Immature natural killer cell (primary cell): Measurements from ENCODE around the gene FERMT1. TPM values are rescaled to one million over a fixed set of nuclear protein-coding genes. Genes with fewer than 3 reads are reported as not detected.
"Not testable (repeated sequence)": the region's sequence is repeated elsewhere in the genome, so short reads cannot be mapped to it uniquely, and the experiment has no call there.

Source experiments
- DNase-seq, 3 donors: peaks; one replicate each; pipeline ENCODE4 v3.0.0; 2022; ENCODE audit warnings: mixed read lengths in 1 of 3
- H3K27ac Mint-ChIP-seq, 6 donors: one replicate each; pipeline ENCODE4 v1.8.0; 2020; ENCODE audit warnings: mixed read lengths in 6 of 6, mild to moderate bottlenecking in 5 of 6, inconsistent platforms in 4 of 6, moderate library complexity in 3 of 6
- H3K27me3 Mint-ChIP-seq, 3 donors: one replicate each; pipeline ENCODE4 v1.8.0; 2020 to 2021; ENCODE audit warnings: low read depth in 3 of 3, mild to moderate bottlenecking in 3 of 3, mixed read lengths in 3 of 3, moderate library complexity in 3 of 3, inconsistent platforms in 1 of 3
- H3K36me3 Mint-ChIP-seq, 3 donors: one replicate each; pipeline ENCODE4 v1.8.0; 2020; ENCODE audit warnings: mixed read lengths in 3 of 3, inconsistent platforms in 2 of 3, mild to moderate bottlenecking in 2 of 3
- H3K4me1 Mint-ChIP-seq, 2 donors: one replicate each; pipeline ENCODE4 v1.8.0; 2020; ENCODE audit warnings: inconsistent platforms in 2 of 2, mild to moderate bottlenecking in 2 of 2, mixed read lengths in 2 of 2, moderate library complexity in 1 of 2
- H3K4me3 Mint-ChIP-seq, 5 donors: one replicate each; pipeline ENCODE4 v1.8.0; 2020; ENCODE audit warnings: mild to moderate bottlenecking in 5 of 5, mixed read lengths in 5 of 5, inconsistent platforms in 3 of 5, moderate library complexity in 3 of 5
- H3K9me3 Mint-ChIP-seq, 6 donors: one replicate each; pipeline ENCODE4 v1.8.0; 2020; ENCODE audit warnings: mild to moderate bottlenecking in 6 of 6, mixed read lengths in 6 of 6, inconsistent platforms in 4 of 6, moderate library complexity in 3 of 6
- polyA plus RNA-seq, 3 donors: library from polyadenylated mRNA; unstranded; fragments of 300-500 nt; fragmentation: Illumina TruSeq; gene quantifications; one replicate each; pipeline ENCODE4 v1.2.3, GENCODE V29; 2021

FERMT1 gene
- polyA plus RNA-seq, 3 donors from 2014 or later, result not detected

DNA sequence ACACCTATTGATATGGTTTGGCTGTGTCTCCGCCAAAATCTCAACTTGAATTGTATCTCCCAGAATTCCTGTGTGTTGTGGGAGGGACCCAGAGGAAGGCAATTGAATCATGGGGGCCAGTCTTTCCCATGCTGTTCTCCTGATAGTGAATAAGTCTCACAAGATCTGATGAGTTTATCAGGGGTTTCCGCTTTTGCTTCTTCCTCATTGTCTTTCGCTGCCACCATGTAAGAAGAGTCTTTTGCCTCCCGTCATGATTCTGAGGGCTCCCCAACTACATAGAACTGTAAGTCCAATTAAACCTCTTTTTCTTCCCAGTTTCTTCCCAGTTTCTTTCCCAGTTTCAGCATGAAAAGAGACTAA is 68.2 kb downstream of the FERMT1 start:
- H3K4me3 Mint-ChIP-seq, H3K27ac Mint-ChIP-seq, DNase-seq, H3K4me1 Mint-ChIP-seq, H3K9me3 Mint-ChIP-seq, H3K36me3 Mint-ChIP-seq: not testable (repeated sequence)
- peaks cover 2 to 23% (median 11%) of the 10 kb centered on the region in 3 donors for H3K27me3 Mint-ChIP-seq

DNA sequence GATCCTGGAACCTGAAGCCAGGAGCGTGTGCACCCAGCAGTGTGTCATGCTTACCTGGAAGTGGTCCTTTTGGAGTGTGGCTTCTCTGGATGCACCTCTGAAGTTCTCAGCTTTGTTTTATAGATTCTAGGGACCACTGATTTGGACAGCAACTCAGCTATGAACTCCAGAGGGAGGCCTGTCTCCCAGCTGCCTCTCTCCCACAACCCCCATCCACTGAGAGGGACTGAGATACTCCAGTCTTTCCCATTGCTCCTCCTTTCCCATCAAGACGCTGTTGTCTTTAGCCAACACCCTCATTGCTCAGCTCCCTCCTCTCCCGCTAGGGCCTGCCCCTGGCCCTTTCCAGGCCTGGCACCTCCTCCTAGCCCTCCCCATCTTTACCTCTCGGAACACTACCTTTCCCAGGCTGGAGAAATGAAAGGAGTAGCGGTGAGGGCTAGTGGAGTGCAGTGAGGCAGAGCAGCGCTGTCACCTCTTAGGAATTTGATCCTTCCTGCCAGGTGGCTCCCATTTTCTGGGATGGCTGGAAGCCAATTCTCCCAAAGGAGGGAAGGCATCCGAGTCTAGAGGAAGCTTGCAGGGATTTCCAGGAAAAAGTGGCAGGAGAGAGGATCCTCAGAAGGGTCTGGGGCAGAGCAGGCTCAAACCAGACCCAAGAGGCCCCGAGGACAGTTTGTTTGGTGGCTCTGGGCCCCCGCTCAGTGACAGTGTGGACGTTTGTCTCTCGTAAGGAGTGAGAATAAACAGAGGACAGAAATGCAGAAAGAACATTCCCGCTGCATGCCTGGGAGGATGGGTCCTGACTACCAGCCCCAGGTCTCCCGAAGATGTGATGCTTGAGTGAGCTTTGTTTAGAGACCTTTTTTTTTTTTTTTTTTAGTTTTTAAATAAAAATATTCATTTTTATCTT is 68.8 kb downstream of the FERMT1 start, which contains the start of gene LRRN4:
Gene LRRN4, minus strand, starts transcription at position 285 of the 913 bp plus-strand sequence. CDS start 1,261 bp downstream, outside the sequence.
- H3K4me3 Mint-ChIP-seq, result no peak within 1 kb of the TSS
- peaks cover 2 to 20% (median 11%) of the 10 kb centered on the region in 3 donors for H3K27me3 Mint-ChIP-seq
- peaks cover 4% of the 10 kb centered on the region in 3 donors for H3K36me3 Mint-ChIP-seq
- no peak within 1 kb of the TSS for H3K27ac Mint-ChIP-seq
- no peak for DNase-seq
- peaks cover 4 to 7% of the 10 kb centered on the region in 2 donors for H3K4me1 Mint-ChIP-seq
- no peaks in the 10 kb centered on the region for H3K9me3 Mint-ChIP-seq

DNA sequence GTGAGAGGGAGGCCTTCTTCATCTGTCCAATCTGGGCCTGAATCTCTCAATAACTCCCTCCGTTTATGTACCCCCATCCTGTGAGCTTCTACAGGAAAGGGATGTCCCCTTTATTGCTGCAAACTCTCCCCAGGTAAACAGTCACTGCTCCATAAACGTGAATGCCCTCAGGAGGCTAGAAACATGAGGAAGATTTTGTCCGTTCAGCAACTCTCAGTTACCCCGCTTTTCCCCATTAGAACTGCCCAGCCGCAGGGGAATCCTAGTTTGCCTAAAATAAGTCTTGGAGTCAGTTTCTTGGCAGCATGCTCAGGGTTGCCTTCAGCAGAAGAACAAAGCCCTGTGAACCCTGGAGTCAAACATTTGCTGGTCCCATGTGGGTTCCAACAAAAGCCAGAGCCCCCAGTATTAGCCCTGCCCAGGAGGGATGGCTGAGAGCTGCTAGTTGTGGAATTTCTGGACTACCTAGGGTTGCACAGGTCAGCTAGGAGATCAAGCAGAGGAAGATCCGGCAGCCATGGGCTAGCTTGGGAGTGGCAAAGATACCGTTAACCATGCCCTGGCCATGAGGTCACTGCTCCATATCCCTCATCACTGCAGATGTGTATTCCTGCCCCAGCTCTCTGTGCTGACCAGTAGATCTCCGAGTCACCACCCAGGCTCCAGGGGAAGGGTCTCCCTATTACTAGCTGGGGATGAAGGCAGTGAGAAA is 69.6 kb downstream of the FERMT1 start:
- Mint-ChIP-seq H3K27ac (no peak overlapping the region), H3K4me3 (no peak overlapping the region), H3K9me3 (no peaks in the 10 kb centered on the region), H3K27me3 (peaks cover 2 to 20% (median 11%) of the 10 kb centered on the region in 3 donors), H3K36me3 (peaks cover 4% of the 10 kb centered on the region in 3 donors), H3K4me1 (peaks cover 8 to 13% of the 10 kb centered on the region in 2 donors)
- no peak for DNase-seq

DNA sequence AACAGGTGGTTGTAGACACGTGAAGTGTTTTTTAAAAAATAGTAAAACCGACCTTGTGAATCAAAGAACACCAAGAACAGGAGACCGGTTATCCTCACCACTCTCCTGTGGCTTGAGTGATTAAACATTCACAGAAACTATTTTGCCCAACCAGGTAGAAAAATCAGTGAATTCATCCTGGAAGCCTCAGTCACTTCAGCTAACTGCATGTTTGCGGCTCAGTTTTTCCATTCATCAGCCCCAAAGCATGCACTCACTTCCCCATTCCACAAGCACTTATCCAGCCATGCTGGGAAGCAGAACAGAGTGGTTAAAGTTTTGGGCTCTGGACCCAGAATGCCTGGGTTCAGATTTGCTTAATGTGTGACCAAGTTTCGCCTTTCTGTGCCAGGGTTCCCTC is 71.3 kb downstream of the FERMT1 start:
- Mint-ChIP-seq H3K27ac (no peak overlapping the region), H3K4me3 (no peak overlapping the region), H3K36me3 (peaks cover 4 to 7% (median 4%) of the 10 kb centered on the region in 3 donors), H3K27me3 (peaks cover 2 to 20% (median 11%) of the 10 kb centered on the region in 3 donors), H3K4me1 (peaks cover 8 to 13% of the 10 kb centered on the region in 2 donors), H3K9me3 (no peaks in the 10 kb centered on the region)
- DNase-seq, result no peak

DNA sequence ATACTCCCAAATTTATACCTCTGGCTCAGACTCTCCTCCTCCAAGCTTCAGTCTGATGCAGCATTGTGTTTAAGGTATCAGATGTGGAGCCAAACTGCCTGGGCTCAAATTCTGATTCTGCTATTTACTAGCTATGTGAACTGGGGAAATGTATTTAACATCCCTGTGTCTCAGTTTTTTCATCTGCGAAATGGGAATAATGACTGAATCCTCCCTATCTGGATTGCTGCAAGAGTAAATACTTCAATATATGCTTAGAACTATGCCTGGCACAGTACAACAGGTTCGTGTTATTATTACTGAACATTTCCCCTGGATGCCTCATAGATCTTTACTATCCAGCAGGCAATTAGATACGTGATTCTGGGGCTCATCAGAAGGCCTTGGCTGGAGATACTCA is 74.4 kb downstream of the FERMT1 start:
- Mint-ChIP-seq H3K4me1 (peaks cover 8 to 13% of the 10 kb centered on the region in 2 donors), H3K4me3 (no peak overlapping the region), H3K9me3 (no peaks in the 10 kb centered on the region), H3K27ac (no peak overlapping the region), H3K27me3 (peaks cover 2 to 9% (median 8%) of the 10 kb centered on the region in 3 donors), H3K36me3 (peaks cover 4 to 13% (median 7%) of the 10 kb centered on the region in 3 donors)
- DNase-seq, result no peak

DNA sequence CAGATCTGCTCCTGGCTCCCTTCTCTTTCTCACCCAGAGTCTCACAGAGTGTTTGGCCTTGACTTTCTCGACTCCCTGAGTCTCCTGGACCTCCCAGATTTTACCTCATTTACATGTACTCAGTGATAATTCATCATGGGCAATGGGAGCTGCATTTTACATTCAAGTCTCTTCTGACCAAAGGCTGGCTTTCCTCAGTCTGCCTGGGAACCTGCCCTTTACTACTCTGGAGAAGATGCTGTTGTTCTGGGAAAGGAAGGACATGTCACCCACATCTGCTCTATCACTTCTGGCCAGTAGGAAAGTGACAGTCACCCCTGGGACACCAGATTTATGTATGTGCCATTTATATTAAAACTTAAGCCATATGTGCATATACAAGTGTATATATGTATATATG is 76.4 kb downstream of the FERMT1 start:
- no peak overlapping the region for H3K27ac Mint-ChIP-seq
- H3K27me3 Mint-ChIP-seq, result peaks cover 0 to 9% (median 5%) of the 10 kb centered on the region in 3 donors
- DNase-seq, result no peak
- peaks cover 0 to 13% (median 7%) of the 10 kb centered on the region in 3 donors for H3K36me3 Mint-ChIP-seq
- H3K4me1 Mint-ChIP-seq, result peaks cover 4 to 8% of the 10 kb centered on the region in 2 donors
- H3K4me3 Mint-ChIP-seq, result no peak overlapping the region
- no peaks in the 10 kb centered on the region for H3K9me3 Mint-ChIP-seq

GRCh38 chr20:6045566-6045965 is 77.3 kb downstream of the FERMT1 start:
- Mint-ChIP-seq H3K4me3 (no peak overlapping the region), H3K9me3 (no peaks in the 10 kb centered on the region), H3K27ac (no peak overlapping the region), H3K36me3 (peaks cover 2 to 16% (median 10%) of the 10 kb centered on the region in 3 donors), H3K27me3 (peaks cover 0 to 3% (median 2%) of the 10 kb centered on the region in 3 donors), H3K4me1 (peaks cover 4 to 8% of the 10 kb centered on the region in 2 donors)
- no peak for DNase-seq

DNA sequence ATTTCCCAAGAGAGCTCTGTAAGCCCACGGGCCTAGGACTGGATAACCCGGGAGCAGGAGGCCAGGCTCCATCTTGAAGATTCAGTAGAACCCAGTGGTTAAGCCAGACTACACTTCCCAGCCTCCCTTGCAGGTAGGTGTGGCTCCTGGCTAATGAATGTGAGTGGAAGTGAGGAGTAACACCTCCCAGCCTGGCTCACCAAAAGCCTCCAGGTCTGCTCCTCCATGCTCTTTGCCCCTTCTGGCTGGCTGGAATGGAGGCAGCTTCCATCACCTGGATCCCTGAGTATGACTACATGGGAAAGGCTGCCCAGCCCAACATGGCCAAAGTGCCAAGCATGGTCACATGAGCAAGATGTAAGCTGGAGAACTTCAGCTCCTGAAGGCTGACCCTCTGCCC is 78.7 kb downstream of the FERMT1 start:
- no peak overlapping the region for H3K27ac Mint-ChIP-seq
- H3K4me3 Mint-ChIP-seq, result no peak overlapping the region
- peaks cover 4 to 7% of the 10 kb centered on the region in 2 donors for H3K4me1 Mint-ChIP-seq
- H3K9me3 Mint-ChIP-seq, result no peaks in the 10 kb centered on the region
- H3K36me3 Mint-ChIP-seq, result peaks cover 15 to 24% (median 19%) of the 10 kb centered on the region in 3 donors
- DNase-seq, result no peak
- H3K27me3 Mint-ChIP-seq, result no peaks in the 10 kb centered on the region

DNA sequence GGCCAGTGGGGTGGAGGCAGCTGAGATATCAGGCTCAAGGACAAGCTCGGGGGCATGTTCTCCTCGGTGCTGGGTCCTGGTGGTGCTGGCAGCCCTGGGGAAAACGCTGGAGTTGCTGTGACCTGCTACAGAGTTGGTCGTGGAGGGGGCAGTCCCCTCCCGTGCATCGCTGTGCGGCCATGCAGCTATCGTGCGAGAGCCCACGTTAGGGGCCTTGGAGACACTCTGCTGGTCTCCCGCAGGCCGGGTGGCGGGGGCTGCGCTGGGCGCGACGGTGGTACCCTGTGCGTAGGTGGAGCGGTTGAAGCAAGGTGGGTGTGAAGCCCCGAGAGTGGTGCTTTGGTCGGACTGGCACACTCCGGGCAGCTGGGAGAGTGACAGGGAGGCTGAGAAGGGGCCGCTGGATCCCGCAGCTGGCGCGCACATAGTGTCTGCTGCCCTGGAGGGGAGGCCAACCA is 81.0 kb downstream of the FERMT1 start:
- no peak overlapping the region for H3K27ac Mint-ChIP-seq
- no peak overlapping the region for H3K4me3 Mint-ChIP-seq
- H3K27me3 Mint-ChIP-seq, result no peaks in the 10 kb centered on the region
- H3K4me1 Mint-ChIP-seq, result no peaks in the 10 kb centered on the region
- no peaks in the 10 kb centered on the region for H3K9me3 Mint-ChIP-seq
- no peak for DNase-seq
- peaks cover 19 to 32% (median 19%) of the 10 kb centered on the region in 3 donors for H3K36me3 Mint-ChIP-seq

DNA sequence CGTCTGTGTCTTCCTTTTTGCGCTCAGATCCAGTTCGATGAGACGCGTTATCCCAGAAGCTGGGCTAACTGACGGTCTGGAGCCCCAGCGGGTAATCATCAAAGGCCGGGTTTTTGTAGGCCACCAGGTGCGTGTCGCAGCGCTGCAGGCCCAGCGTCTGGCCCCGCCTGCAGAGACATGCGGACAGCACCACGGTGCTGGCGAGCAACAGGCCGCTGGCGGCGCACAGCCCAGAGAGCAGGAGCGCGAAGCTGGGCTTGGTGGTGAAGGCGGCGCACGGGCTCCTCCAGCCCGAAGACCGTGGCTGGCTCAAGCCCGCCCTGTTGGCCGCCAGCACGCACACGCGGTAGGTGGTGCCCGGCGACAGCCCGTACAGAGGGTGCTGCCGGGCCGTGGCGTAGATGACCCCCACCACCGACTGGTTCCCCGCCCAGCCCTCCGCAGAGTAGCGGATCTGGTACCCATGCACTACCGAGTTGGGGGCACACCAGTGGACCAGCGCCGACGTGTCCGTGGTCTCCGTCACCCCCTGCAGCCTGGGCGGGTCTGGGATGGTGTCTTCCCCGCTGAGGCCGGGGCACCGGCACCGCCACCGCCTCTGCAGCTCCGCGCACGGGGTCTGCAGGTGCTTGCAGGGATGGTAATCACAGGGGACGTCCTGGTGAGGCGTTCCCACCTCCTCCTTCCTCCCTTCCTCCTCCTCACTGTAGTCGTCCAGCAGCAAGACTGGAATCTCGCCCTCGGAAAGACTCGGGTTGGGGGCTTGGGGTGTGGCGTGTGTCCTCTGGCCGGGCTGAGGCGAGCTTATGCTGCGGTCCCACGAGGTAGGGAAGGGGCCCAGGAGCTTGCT is 81.6 kb downstream of the FERMT1 start:
- H3K27ac Mint-ChIP-seq, result peak overlapping the region in 1 of 6 donors; percentile 29

GRCh38 chr20:6040540-6040939 is 82.3 kb downstream of the FERMT1 start:
- H3K4me1 Mint-ChIP-seq, result no peaks in the 10 kb centered on the region
- peak overlapping the region in 1 of 6 donors; percentile 29 for H3K27ac Mint-ChIP-seq
- no peaks in the 10 kb centered on the region for H3K27me3 Mint-ChIP-seq
- no peak for DNase-seq
- peaks cover 19 to 32% (median 19%) of the 10 kb centered on the region in 3 donors for H3K36me3 Mint-ChIP-seq
- no peaks in the 10 kb centered on the region for H3K9me3 Mint-ChIP-seq
- no peak overlapping the region for H3K4me3 Mint-ChIP-seq

More for the DNA sequence above, 81.6 kb downstream of the FERMT1 start:
- Mint-ChIP-seq H3K4me3 (no peak overlapping the region), H3K9me3 (no peaks in the 10 kb centered on the region), H3K4me1 (no peaks in the 10 kb centered on the region), H3K36me3 (peaks cover 19 to 32% (median 19%) of the 10 kb centered on the region in 3 donors), H3K27me3 (no peaks in the 10 kb centered on the region)
- no peak for DNase-seq

DNA sequence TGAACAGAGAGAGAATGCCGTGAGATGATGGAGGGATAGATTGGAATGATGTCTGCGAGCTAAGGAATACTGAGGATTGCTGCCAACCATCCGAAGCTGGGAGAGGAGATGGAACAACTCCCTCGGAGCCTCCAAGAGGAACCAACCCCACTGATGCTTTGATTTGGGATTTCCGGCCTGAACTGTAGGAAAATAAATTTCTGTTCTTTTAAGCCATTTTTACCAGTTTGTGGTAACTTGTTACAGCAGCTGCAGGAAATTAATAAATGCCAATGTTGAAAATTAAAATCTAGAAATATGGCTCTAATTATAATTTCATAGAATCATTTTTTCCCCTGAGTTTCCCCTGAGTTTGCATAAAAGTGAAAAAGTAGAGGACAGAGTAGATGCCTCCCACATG is 83.1 kb downstream of the FERMT1 start:
- DNase-seq, result no peak
- Mint-ChIP-seq H3K9me3 (no peaks in the 10 kb centered on the region), H3K4me1 (peaks cover 0 to 1% of the 10 kb centered on the region in 2 donors), H3K36me3 (peaks cover 21 to 37% (median 23%) of the 10 kb centered on the region in 3 donors), H3K27ac (peak overlapping the region in 1 of 6 donors; percentile 1), H3K4me3 (no peak overlapping the region), H3K27me3 (no peaks in the 10 kb centered on the region)

- Mint-ChIP-seq H3K27ac (peak overlapping the region in 1 of 6 donors; percentile 60), H3K36me3 (peaks cover 25 to 44% (median 32%) of the 10 kb centered on the region in 3 donors), H3K27me3 (no peaks in the 10 kb centered on the region), H3K9me3 (no peaks in the 10 kb centered on the region), H3K4me1 (peaks cover 3 to 10% of the 10 kb centered on the region in 2 donors), H3K4me3 (no peak overlapping the region)
- no peak for DNase-seq
These were observed 84.6 kb downstream of the FERMT1 start for GRCh38 chr20:6038256-6038655.
